SK-N-SH (cell line): ENCODE data around the gene PARP16.

ENCODE experiments used
- EZH2phosphoT487 ChIP-seq: fragments of 200-600 bp; sonication (generic); IDR thresholded peaks from 2 replicates; pipeline ENCODE4 v1.6.1; 2017; ENCODE audit warnings: low read depth, mixed run types, mild to moderate bottlenecking, antibody characterized with exemption, moderate library complexity, borderline replicate concordance
- GABPA ChIP-seq: IDR thresholded peaks from 2 replicates; pipeline ENCODE4 v1.4.0; 2012; ENCODE audit warnings: low read depth, mild to moderate bottlenecking
- GATA2 ChIP-seq: sonication (generic); formaldehyde crosslinking; IDR thresholded peaks from 2 replicates; pipeline ENCODE4 v1.5.0; 2020; ENCODE audit warnings: mild to moderate bottlenecking, missing genetic modification reagents
- JUND ChIP-seq: IDR thresholded peaks from 2 replicates; pipeline ENCODE4 v1.4.0; 2012
- NFIC ChIP-seq: IDR thresholded peaks from 2 replicates; pipeline ENCODE4 v1.4.0; 2012; ENCODE audit warnings: borderline replicate concordance
- POLR2AphosphoS5 ChIP-seq: IDR thresholded peaks from 2 replicates; pipeline ENCODE4 v1.6.1; 2012; ENCODE audit warnings: low read depth, low read length
- SIN3A ChIP-seq: IDR thresholded peaks from 2 replicates; pipeline ENCODE4 v1.6.1; 2012; ENCODE audit warnings: low read depth, mild to moderate bottlenecking, low read length, moderate library complexity, borderline replicate concordance
- SMC3 ChIP-seq: IDR thresholded peaks from 2 replicates; pipeline ENCODE4 v1.6.1; 2012; ENCODE audit warnings: low read depth, low read length, improper control_type of control experiment
- TAF1 ChIP-seq: IDR thresholded peaks from 2 replicates; pipeline ENCODE4 v1.6.1; 2012; ENCODE audit warnings: low read depth, mild to moderate bottlenecking, low read length, moderate library complexity, borderline replicate concordance
- TEAD4 ChIP-seq: IDR thresholded peaks from 2 replicates; pipeline ENCODE4 v1.4.0; 2012; ENCODE audit warnings: mild to moderate bottlenecking, borderline replicate concordance; ENCODE audit not compliant: insufficient read depth
- USF1 ChIP-seq: IDR thresholded peaks from 2 replicates; pipeline ENCODE4 v1.4.0; 2012; ENCODE audit warnings: low read depth, borderline replicate concordance
- YY1 ChIP-seq: IDR thresholded peaks from 2 replicates; pipeline ENCODE4 v1.4.0; 2012; ENCODE audit warnings: low read depth, mild to moderate bottlenecking
- TF ChIP-seq, protein P1 (sequence below): fragments of 200-600 bp; sonication (generic); IDR thresholded peaks from 2 replicates; pipeline ENCODE4 v1.6.1; 2017; ENCODE audit warnings: antibody characterized with exemption, mild to moderate bottlenecking, moderate library complexity
- TF ChIP-seq, protein P2 (sequence below): IDR thresholded peaks from 2 replicates; pipeline ENCODE4 v1.6.1; 2012; ENCODE audit warnings: mild to moderate bottlenecking, low read depth, low read length, moderate library complexity

DNA sequence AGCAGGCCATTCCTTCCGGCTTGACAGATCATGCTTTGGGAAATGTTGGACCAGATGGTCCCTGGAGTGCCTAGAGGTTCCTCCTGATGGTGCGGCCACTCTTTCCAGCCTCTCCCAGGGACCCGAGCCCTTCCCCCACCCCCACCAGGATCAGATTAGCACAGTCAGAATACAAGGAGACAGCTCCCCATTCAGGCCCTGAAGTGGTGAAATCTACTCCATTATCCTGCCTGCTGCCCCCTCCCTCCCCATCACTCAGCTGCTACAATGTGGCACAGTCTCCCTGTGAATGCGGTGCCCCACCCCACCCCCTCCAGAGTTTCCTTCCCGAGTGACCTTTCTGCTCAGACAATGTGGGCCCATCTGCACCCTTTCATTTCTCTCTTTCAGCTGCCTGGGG is 47.2 kb upstream of the PARP16 start:
- TF ChIP-seq EZH2phosphoT487 (no peak), GABPA (no peak), POLR2AphosphoS5 (no peak), SMC3 (no peak), JUND (no peak), YY1 (no peak), TAF1 (no peak), GATA2 (CRISPR knock-in tag) (no peak), SIN3A (no peak), NFIC (no peak), USF1 (no peak), TEAD4 (no peak)
- TF ChIP-seq, protein P1, sequence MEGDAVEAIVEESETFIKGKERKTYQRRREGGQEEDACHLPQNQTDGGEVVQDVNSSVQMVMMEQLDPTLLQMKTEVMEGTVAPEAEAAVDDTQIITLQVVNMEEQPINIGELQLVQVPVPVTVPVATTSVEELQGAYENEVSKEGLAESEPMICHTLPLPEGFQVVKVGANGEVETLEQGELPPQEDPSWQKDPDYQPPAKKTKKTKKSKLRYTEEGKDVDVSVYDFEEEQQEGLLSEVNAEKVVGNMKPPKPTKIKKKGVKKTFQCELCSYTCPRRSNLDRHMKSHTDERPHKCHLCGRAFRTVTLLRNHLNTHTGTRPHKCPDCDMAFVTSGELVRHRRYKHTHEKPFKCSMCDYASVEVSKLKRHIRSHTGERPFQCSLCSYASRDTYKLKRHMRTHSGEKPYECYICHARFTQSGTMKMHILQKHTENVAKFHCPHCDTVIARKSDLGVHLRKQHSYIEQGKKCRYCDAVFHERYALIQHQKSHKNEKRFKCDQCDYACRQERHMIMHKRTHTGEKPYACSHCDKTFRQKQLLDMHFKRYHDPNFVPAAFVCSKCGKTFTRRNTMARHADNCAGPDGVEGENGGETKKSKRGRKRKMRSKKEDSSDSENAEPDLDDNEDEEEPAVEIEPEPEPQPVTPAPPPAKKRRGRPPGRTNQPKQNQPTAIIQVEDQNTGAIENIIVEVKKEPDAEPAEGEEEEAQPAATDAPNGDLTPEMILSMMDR: no peak
- TF ChIP-seq, protein P2, sequence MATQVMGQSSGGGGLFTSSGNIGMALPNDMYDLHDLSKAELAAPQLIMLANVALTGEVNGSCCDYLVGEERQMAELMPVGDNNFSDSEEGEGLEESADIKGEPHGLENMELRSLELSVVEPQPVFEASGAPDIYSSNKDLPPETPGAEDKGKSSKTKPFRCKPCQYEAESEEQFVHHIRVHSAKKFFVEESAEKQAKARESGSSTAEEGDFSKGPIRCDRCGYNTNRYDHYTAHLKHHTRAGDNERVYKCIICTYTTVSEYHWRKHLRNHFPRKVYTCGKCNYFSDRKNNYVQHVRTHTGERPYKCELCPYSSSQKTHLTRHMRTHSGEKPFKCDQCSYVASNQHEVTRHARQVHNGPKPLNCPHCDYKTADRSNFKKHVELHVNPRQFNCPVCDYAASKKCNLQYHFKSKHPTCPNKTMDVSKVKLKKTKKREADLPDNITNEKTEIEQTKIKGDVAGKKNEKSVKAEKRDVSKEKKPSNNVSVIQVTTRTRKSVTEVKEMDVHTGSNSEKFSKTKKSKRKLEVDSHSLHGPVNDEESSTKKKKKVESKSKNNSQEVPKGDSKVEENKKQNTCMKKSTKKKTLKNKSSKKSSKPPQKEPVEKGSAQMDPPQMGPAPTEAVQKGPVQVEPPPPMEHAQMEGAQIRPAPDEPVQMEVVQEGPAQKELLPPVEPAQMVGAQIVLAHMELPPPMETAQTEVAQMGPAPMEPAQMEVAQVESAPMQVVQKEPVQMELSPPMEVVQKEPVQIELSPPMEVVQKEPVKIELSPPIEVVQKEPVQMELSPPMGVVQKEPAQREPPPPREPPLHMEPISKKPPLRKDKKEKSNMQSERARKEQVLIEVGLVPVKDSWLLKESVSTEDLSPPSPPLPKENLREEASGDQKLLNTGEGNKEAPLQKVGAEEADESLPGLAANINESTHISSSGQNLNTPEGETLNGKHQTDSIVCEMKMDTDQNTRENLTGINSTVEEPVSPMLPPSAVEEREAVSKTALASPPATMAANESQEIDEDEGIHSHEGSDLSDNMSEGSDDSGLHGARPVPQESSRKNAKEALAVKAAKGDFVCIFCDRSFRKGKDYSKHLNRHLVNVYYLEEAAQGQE: no peak
